DOHH2 (cell line): Measurements from ENCODE around the gene PNP.

ENCODE experiments used
- H3F3A ChIP-seq: fragments of 200-600 bp; sonication (generic), shearing (Covaris generic); 2 replicates; pipeline ENCODE4 v1.6.0; 2016; ENCODE audit warnings: antibody characterized with exemption, mild to moderate bottlenecking; ENCODE audit not compliant: control insufficient read depth, insufficient read depth
- H3K27ac ChIP-seq: fragments of 200-600 bp; sonication (generic); 2 replicates; pipeline ENCODE4 v1.5.1; 2014; ENCODE audit warnings: low read depth, mild to moderate bottlenecking, low read length, moderate library complexity
- H3K27me3 ChIP-seq: fragments of 200-600 bp; sonication (generic); 2 replicates; pipeline ENCODE4 v1.6.1; 2014; ENCODE audit warnings: mild to moderate bottlenecking, low read length, mixed read lengths; ENCODE audit not compliant: control insufficient read depth
- H3K36me3 ChIP-seq: fragments of 200-600 bp; sonication (generic); 2 replicates; pipeline ENCODE4 v1.6.1; 2014; ENCODE audit warnings: mild to moderate bottlenecking, low read length, moderate library complexity, mixed read lengths; ENCODE audit not compliant: control insufficient read depth
- H3K4me1 ChIP-seq: fragments of 200-600 bp; sonication (generic); 2 replicates; pipeline ENCODE4 v1.6.1; 2014; ENCODE audit warnings: mild to moderate bottlenecking, low read length, mixed read lengths; ENCODE audit not compliant: control insufficient read depth
- H3K4me2 ChIP-seq: fragments of 200-600 bp; sonication (generic); 2 replicates; pipeline ENCODE4 v1.6.0; 2014; ENCODE audit warnings: mild to moderate bottlenecking, low read length, moderate library complexity
- H3K4me3 ChIP-seq: fragments of 200-600 bp; sonication (generic); 2 replicates; pipeline ENCODE4 v1.5.1; 2014; ENCODE audit warnings: mild to moderate bottlenecking, low read length, mixed read lengths
- H3K79me2 ChIP-seq: fragments of 200-600 bp; sonication (generic); 2 replicates; pipeline ENCODE4 v1.6.1; 2014; ENCODE audit warnings: mild to moderate bottlenecking, low read length, mixed read lengths; ENCODE audit not compliant: control insufficient read depth
- H3K9me2 ChIP-seq: fragments of 200-600 bp; sonication (generic); replicated peaks from 2 replicates; pipeline ENCODE4 v1.6.1; 2014; ENCODE audit warnings: mild to moderate bottlenecking, low read length, mixed read lengths; ENCODE audit not compliant: control insufficient read depth
- H3K9me3 ChIP-seq: fragments of 200-600 bp; sonication (generic); 2 replicates; pipeline ENCODE4 v1.6.1; 2014; ENCODE audit warnings: antibody characterized with exemption, low read length, mixed read lengths; ENCODE audit not compliant: control insufficient read depth, insufficient read depth
- H4K20me1 ChIP-seq: fragments of 200-600 bp; sonication (generic); 2 replicates; pipeline ENCODE4 v1.6.0; 2014; ENCODE audit warnings: low read depth, mild to moderate bottlenecking, antibody characterized with exemption, low read length, moderate library complexity; ENCODE audit not compliant: control insufficient read depth, insufficient read depth
- CTCF ChIP-seq: fragments of 200-600 bp; sonication (generic); IDR thresholded peaks from one replicate; pipeline ENCODE4 v1.5.1; 2014; ENCODE audit warnings: antibody characterized with exemption, mild to moderate bottlenecking, low read depth, low read length; ENCODE audit not compliant: poor library complexity, severe bottlenecking
- EZH2phosphoT487 ChIP-seq: fragments of 200-600 bp; sonication (generic); IDR thresholded peaks from 2 replicates; pipeline ENCODE4 v1.6.1; 2017; ENCODE audit warnings: borderline replicate concordance, mild to moderate bottlenecking, antibody characterized with exemption, low read length, moderate library complexity, mixed read lengths

The PNP gene

GRCh38 chr14:20524027-20524426, 54.8 kb downstream of the PNP start:
- no peaks in the 10 kb centered on the region for H3K79me2 ChIP-seq
- H3K4me3 ChIP-seq = no peak overlapping the region
- H3K27ac ChIP-seq = no peak overlapping the region
- no peaks in the 10 kb centered on the region for H3K9me2 ChIP-seq
- H4K20me1 ChIP-seq = no peaks in the 10 kb centered on the region
- H3K36me3 ChIP-seq = no peaks in the 10 kb centered on the region
- TF ChIP-seq CTCF = no peak
- no peak for TF ChIP-seq EZH2phosphoT487
- H3F3A ChIP-seq = no peaks in the 10 kb centered on the region
- H3K9me3 ChIP-seq = no peaks in the 10 kb centered on the region
- peaks cover 12% of the 10 kb centered on the region for H3K27me3 ChIP-seq
- H3K4me1 ChIP-seq = no peaks in the 10 kb centered on the region
- H3K4me2 ChIP-seq = no peak overlapping the region
